Fibroblast of mammary gland (primary cell): ENCODE measurements around the gene TMEM248.
"Not testable (repeated sequence)": the region's sequence is repeated elsewhere in the genome, so short reads cannot be mapped to it uniquely, and the experiment has no call there.

Experiments used
- DNase-seq: peaks from one replicate; pipeline ENCODE4 v3.0.0-alpha.2; 2010; ENCODE audit warnings: low read depth
- H3K4me3 ChIP-seq: 2 replicates; pipeline ENCODE4 v1.5.1; 2011; ENCODE audit warnings: low read depth, mild to moderate bottlenecking, low read length, moderate library complexity; ENCODE audit not compliant: control insufficient read depth
- CTCF ChIP-seq: conservative IDR thresholded peaks from 2 replicates; pipeline ENCODE4 v1.5.1; 2011; ENCODE audit warnings: low read depth, low read length, inconsistent platforms; ENCODE audit not compliant: control insufficient read depth, insufficient read depth

Gene TMEM248

GRCh38 chr7:66912195-66912594, 8.8 kb upstream of the TMEM248 start:
- no peak overlapping the region for H3K4me3 ChIP-seq
- no peak for DNase-seq
- TF ChIP-seq CTCF, result no peak

DNA sequence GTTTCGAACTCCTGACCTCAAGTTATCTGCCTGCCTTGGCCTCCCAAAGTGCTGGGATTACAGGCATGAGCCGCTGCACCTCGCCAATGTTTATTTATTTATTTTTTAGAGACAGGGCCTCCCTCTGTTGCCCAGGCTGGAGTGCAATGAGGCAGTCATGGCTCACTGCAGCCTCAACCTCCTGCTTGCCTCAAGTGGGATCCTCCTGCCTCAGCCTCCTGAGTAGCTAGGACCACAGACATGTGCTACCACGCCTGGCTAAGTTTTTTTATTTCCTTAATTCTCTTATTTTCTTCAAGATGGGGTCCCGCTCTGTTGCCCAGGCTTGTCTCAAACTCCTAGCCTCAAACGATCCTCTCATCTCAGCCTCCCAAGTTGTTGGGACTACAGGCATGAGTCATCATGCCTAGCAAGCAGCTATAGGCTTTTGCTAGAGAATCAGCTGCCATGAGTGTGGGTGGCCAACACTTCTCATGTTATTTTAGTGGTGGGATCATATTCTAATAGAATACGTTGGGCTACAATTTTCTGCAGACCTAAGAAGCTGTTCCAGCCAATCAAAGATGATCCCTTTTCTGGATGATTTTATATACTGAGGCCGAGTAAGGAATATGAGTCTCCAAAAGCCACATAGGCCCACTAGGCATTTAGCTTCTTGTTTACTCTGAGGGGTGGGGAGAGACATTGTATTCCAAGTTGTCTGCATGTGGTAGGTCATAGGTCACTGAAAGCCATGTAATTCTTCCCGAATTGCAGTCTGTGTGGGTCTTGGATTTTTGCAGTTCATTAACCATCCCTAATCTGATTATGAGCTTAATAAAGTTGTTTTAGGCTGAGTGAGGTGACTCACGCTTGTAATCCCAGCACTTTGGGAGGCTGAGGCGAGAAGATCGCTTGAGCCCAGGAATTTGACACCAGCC, 7.6 kb upstream of the TMEM248 start:
- TF ChIP-seq CTCF, result no peak
- no peak for DNase-seq
- no peak overlapping the region for H3K4me3 ChIP-seq

GRCh38 chr7:66917904-66918303, 3.1 kb upstream of the TMEM248 start:
- not testable (repeated sequence) for H3K4me3 ChIP-seq, DNase-seq

DNA sequence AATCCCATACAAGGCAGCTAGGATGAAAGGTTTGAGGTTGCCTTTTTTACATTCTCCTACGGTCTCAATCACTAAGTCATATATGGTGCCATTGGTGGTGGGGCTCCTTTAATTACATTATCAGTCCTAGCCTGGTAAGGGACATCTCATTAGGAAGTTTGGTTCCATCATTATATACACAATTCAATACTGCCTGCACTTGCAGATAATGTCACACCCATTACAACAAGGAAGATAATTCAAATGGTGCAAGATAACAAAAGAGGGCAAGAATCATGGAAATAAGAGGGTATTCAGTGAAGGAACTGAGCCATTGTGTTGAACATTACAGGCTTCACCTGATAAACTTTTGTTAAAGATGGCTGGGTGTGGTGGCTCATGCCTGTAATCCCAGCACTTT, 1.7 kb upstream of the TMEM248 start:
- no peak for TF ChIP-seq CTCF
- no peak for DNase-seq

DNA sequence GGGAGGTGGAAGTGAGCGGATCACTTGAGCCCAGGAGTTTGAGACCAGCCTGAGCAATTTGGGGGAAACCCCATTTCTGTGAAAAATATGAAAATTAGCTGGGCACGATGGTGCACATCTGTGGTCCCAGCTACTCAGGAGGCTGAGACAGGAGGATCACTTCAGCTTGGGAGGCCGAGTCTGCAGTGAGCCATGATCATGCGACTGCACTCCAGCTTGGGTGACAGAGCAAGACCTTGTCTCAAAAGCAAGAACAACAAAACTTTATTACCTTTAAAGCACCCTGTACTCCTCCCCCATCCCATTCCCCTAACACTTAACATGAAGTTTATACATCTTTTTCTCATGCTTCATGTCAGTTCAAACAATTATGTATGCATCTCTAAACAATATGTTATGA, 1.3 kb upstream of the TMEM248 start:
- no peak overlapping the region for H3K4me3 ChIP-seq
- TF ChIP-seq CTCF, result no peak
- no peak for DNase-seq

More for the DNA sequence above, 1.7 kb upstream of the TMEM248 start:
- no peak overlapping the region for H3K4me3 ChIP-seq

DNA sequence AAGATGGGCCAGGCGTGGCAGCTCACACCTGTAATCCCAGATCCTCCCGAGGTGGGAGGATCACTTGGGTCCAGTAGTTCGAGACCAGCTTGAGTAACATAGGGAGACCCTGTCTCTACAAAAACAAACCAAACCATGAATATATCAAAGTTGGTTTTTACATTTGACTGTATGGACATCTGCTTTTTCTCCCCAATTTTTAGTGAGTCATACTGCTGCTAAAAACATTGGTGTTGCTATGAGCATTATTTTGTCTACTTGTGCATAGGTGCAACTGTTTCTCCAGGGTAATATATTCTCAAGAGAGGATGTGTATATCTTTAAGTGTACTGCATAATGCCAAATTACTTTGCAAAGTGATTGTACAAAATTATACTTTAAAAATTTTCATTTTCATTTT, 769 bp upstream of the TMEM248 start:
- peak overlapping the region; percentile 93 for H3K4me3 ChIP-seq
- DNase-seq, result no peak
- TF ChIP-seq CTCF, result no peak

- DNase-seq, result peak; percentile 62
- peak overlapping the region; percentile 93 for H3K4me3 ChIP-seq
- TF ChIP-seq CTCF, result no peak
Observed at GRCh38 chr7:66921396-66921917, 432 bp downstream of the TMEM248 start.
